Fibroblast of pulmonary artery (primary cell): ENCODE data around the gene TMEM222.

ENCODE experiments used
- DNase-seq: peaks from one replicate; pipeline ENCODE4 v3.0.0-alpha.2; 2010; ENCODE audit warnings: low read depth
- H3K4me3 ChIP-seq: replicated peaks from 2 replicates; pipeline ENCODE4 v1.5.1; 2011; ENCODE audit warnings: low read depth, mild to moderate bottlenecking, control low read depth, low read length, moderate library complexity
- CTCF ChIP-seq: IDR thresholded peaks from 2 replicates; pipeline ENCODE4 v1.5.1; 2011; ENCODE audit warnings: mild to moderate bottlenecking, control low read depth, low read length, inconsistent platforms; ENCODE audit errors: missing control alignments

TMEM222 gene

DNA sequence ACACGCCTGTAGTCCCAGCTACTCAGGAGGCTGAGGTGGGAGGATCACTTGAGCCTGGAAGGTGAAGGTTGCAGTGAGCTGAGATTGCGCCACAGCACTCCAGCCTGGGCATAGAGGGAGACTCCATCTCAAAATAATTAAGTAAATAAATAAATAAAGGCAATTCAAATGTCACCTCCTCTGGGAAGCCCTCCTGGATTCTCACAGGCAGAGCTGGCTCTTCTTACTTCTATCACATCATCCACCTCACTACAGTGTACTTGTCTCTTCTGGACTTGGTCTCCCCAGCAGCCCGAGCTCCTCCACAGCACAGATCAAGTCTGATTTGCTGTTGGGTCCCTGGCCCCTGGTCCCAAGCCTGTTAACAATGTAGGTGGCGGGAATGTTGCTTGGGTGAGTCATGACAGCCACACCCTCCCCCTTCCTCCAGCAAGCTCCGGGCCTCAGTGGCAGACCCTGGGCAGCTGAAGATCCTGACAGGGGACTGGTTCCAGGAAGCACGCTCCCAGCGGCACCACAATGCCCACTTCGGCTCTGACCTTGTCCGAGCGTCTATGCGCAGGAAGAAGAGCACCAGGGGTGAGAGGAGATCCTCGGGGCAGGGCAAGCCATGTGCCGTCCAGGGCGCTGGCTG, 25.1 kb downstream of the TMEM222 start:
- DNase-seq: no peak
- TF ChIP-seq CTCF: no peak
- no peak overlapping the region for H3K4me3 ChIP-seq

DNA sequence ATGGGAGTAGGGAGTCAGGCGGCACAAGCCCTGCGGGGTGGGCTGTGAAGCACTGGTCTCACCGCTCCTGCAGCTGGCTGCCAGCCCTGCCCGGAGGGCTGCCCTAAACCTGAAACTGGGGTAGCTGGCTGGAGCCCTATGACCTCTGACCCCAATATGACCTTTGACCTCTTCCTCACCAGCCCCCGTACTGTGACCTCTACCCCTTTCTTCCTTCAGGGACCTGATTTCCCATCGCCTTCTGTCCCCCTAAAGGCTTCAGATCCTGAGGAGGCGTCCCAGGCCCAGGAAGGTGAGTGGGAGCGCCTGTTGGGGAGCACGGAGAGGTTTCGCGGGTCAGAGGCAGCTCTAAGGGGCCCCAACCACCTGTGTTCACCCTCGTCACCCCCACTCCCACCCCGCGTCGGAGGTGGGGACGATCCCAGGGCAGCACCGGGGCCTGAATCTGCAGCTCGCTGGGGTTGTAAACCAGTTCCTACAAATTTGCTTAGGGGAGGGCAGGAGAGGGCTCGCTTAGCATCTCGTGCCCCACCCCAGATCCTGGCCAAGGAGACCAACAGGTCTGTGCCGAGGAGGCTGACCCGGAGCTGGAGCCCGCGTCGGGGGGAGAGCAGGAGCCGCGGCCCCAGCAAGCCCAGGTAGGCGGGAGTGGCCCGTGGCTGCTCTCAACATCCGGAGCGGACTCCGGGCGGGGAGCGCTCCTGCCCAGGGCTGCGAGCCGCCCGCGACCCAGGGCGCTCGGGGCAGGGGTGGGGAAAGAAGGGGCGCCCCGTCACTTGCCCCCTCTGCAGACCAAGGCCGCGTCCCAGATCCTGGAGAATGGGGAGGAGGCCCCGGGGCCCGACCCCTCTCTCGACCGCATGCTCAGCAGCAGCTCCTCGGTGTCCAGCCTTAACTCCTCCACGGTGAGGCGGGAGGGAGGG, 27.2 kb downstream of the TMEM222 start:
- TF ChIP-seq CTCF: no peak
- no peak for DNase-seq
- peak overlapping the region; percentile 43 for H3K4me3 ChIP-seq

DNA sequence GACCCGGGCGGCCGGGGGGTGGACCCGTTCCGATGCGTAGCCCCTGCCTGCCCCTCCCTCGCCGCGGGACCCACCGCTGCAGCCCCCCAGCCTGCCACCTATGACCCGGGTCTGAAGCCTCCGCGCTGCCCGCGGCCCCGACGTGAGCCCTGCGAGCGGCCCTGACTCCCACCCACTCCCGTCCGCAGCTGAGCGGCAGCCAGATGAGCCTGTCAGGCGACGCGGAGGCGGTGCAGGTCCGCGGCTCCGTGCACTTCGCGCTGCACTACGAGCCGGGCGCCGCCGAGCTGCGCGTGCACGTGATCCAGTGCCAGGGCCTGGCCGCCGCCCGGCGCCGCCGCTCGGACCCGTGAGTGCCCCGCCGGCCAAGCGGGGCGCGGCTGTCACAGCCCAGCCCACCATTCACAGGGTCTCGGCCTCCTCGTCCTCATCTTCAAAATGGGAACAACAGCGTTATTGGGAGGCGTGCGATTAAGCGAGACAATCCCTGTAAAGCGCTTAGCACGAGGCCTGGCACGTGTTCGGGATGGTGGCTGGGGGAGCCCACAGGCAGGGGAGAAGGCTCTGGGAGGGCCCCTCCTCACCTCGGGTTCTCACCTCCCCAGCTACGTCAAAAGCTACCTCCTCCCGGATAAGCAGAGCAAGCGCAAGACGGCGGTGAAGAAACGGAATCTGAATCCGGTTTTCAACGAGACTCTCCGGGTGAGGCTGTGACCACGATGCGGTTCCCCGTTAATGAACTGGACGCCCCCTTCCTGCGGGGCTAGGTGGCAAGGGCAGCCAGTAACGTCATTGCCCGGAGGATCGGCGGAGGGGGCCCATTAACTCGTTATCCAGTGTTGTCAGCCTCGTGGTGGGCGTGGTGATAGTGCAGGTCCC, 28.1 kb downstream of the TMEM222 start:
- TF ChIP-seq CTCF: no peak
- peak; percentile 76 for DNase-seq
- peak overlapping the region; percentile 43 for H3K4me3 ChIP-seq

DNA sequence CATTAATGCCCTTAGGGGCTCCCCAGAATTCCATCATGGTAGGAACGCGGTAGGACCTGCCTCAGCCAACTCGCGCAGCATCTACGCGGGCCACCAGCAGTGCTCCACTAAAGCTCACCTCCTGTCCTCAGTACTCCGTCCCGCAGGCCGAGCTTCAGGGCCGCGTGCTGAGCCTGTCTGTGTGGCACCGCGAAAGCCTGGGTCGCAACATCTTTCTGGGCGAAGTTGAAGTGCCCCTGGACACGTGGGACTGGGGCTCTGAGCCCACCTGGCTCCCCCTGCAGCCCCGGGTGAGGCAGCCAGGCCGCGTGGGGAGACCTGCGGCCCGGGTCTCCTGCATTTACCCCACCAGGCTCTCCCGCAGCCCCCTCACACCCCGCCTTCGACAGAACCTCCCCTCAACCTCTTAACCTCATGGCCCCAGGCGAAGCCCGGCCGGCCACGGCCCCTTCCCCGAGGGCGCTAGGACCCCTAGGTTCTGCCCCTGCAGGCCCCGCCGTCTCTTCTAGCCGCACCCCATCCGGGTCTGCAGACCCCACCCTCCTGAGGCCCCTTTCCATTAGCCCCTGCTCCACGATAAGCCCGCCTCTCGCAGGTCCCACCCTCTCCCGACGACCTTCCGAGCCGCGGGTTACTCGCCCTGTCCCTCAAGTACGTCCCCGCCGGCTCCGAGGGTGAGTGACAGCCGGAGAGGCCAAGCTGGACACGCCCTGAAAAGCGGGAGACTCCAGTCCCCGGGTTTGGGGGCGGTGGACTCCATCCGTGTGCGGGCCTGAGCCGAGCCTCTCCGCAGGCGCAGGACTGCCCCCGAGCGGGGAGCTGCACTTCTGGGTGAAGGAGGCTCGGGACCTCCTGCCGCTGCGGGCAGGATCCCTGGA, 28.9 kb downstream of the TMEM222 start:
- no peak overlapping the region for H3K4me3 ChIP-seq

GRCh38 chr1:27351541-27352107, 29.7 kb downstream of the TMEM222 start:
- DNase-seq: no peak
- TF ChIP-seq CTCF: no peak
- no peak overlapping the region for H3K4me3 ChIP-seq

More for the DNA sequence above, 28.9 kb downstream of the TMEM222 start:
- DNase-seq: no peak
- TF ChIP-seq CTCF: no peak
